Keratinocyte (primary cell): ENCODE measurements around the gene AANAT. TPM values are rescaled to one million over a fixed set of nuclear protein-coding genes. Genes with fewer than 3 reads are reported as not detected.

Source experiments
- DNase-seq: peaks from one replicate; pipeline ENCODE4 v3.0.0-alpha.2; 2011; ENCODE audit warnings: low read depth, missing footprints, low spot score
- FAIRE-seq: peaks from 2 replicates; lab custom pipeline; 2011; peaks lifted over from hg19 to GRCh38; lab: Jason Lieb, UNC
- H2AFZ ChIP-seq: 2 replicates; pipeline ENCODE4 v1.6.0; 2012; ENCODE audit warnings: low read length, control low read depth, inconsistent platforms; ENCODE audit not compliant: control insufficient read depth
- H3K27ac ChIP-seq: 2 replicates; pipeline ENCODE4 v1.5.1; 2011; ENCODE audit warnings: low read length; ENCODE audit not compliant: control insufficient read depth, insufficient read depth
- H3K27me3 ChIP-seq: 3 replicates; pipeline ENCODE4 v1.6.0; 2011; ENCODE audit warnings: low read length; ENCODE audit not compliant: control insufficient read depth, insufficient read depth; ENCODE audit errors: extremely low read depth
- H3K36me3 ChIP-seq, 2 experiments: 2 replicates in 1 of 2; 3 replicates in 1 of 2; pipeline ENCODE4 v1.5.1; 2011; ENCODE audit warnings: low read length in 2 of 2, mild to moderate bottlenecking in 1 of 2; ENCODE audit not compliant: control insufficient read depth in 2 of 2, insufficient read depth in 2 of 2; ENCODE audit errors: extremely low read depth in 1 of 2
- H3K4me1 ChIP-seq: 3 replicates; pipeline ENCODE4 v1.5.1; 2011; ENCODE audit warnings: low read length; ENCODE audit not compliant: control insufficient read depth, insufficient read depth; ENCODE audit errors: extremely low read depth
- H3K4me2 ChIP-seq: 3 replicates; pipeline ENCODE4 v1.6.0; 2011; ENCODE audit warnings: low read depth, low read length; ENCODE audit not compliant: control insufficient read depth, insufficient read depth; ENCODE audit errors: extremely low read depth
- H3K4me3 ChIP-seq, 3 experiments: fragments of 200-600 bp in 1 of 3; sonication (generic) in 1 of 3; 2 replicates in 2 of 3; 3 replicates in 1 of 3; pipeline ENCODE4 v1.5.1; 2011 to 2016; ENCODE audit warnings: low read length in 3 of 3, mild to moderate bottlenecking in 3 of 3, control low read depth in 2 of 3, inconsistent platforms in 1 of 3, low read depth in 1 of 3, mixed read lengths in 1 of 3, mixed run types in 1 of 3, moderate library complexity in 1 of 3; ENCODE audit not compliant: control insufficient read depth in 2 of 3, insufficient read depth in 2 of 3; ENCODE audit errors: extremely low read depth in 1 of 3
- H3K79me2 ChIP-seq: 2 replicates; pipeline ENCODE4 v1.6.0; 2012; ENCODE audit warnings: low read length; ENCODE audit not compliant: control insufficient read depth, insufficient read depth
- H3K9ac ChIP-seq: 3 replicates; pipeline ENCODE4 v1.6.0; 2011; ENCODE audit warnings: low read length; ENCODE audit not compliant: control insufficient read depth, insufficient read depth; ENCODE audit errors: extremely low read depth
- H3K9me1 ChIP-seq: 3 replicates; pipeline ENCODE4 v1.6.0; 2011; ENCODE audit warnings: low read length; ENCODE audit not compliant: control insufficient read depth, insufficient read depth; ENCODE audit errors: extremely low read depth
- H3K9me3 ChIP-seq: 2 replicates; pipeline ENCODE4 v1.5.1; 2012; ENCODE audit warnings: low read depth, low read length; ENCODE audit not compliant: control insufficient read depth
- H4K20me1 ChIP-seq: 3 replicates; pipeline ENCODE4 v1.6.0; 2011; ENCODE audit warnings: low read length; ENCODE audit not compliant: control insufficient read depth, insufficient read depth; ENCODE audit errors: extremely low read depth
- EZH2 ChIP-seq: IDR thresholded peaks from one replicate; pipeline ENCODE4 v1.6.1; 2012; ENCODE audit warnings: inconsistent platforms, mild to moderate bottlenecking, low read length, moderate library complexity
- dilution Hi-C: fragments of 300-500 bp; cut with MboI; formaldehyde crosslinking; loops from one replicate; pipeline ENCODE4 v1.7.0; 2020; ENCODE audit warnings: low sequenced_read_pairs; ENCODE audit not compliant: extremely low pct_ligation_motif_present
- polyA plus RNA-seq, 5 experiments: library from polyadenylated mRNA; depleted of rRNA in 3 of 5; stranded (reverse) in 3 of 5; stranded (forward) in 1 of 5; unstranded in 1 of 5; fragments of >200 nt; gene quantifications; 1 replicate in 1 of 5; 2 replicates in 3 of 5; 3 replicates in 1 of 5; pipeline versions ENCODE4 v1.2.1 to v1.2.3, GENCODE V29; 2011 to 2012; ENCODE audit warnings: missing spikeins in 2 of 5, low read depth in 1 of 5, low replicate concordance in 1 of 5
- TF ChIP-seq, protein P1 (sequence below), 3 experiments: IDR thresholded peaks in 1 of 3; conservative IDR thresholded peaks in 1 of 3; optimal IDR thresholded peaks in 1 of 3; 2 replicates in 2 of 3; 3 replicates in 1 of 3; pipeline versions ENCODE3 to v1.5.1; 2011; ENCODE audit warnings: low read length in 3 of 3, mild to moderate bottlenecking in 3 of 3, moderate library complexity in 2 of 3, control low read depth in 1 of 3, inconsistent platforms in 1 of 3; ENCODE audit not compliant: insufficient read depth in 2 of 3; ENCODE audit errors: extremely low read depth in 1 of 3

AANAT gene
- polyA plus RNA-seq, 1 donor (not counting 4 experiments of a cell fraction or from before 2014, with no cell fraction given): not detected

DNA sequence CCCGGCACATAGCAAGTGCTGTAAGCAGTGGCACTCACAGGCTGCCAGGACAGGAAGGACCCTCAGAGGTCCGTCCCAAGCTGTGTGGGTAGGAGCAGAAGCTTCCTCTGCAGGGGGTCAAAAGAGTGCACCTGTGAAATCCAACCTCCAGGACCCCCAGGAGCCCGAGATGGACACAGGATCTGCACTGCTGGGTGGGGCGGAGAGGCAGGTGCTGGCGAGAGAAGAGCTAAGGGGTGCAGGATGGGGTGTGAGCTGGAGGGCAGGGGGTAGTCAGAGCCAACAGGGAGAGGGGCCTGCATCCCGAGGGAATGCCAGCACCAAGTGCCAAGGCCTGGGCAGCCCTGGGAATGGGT, 650 bp upstream of the AANAT start:
- Histone ChIP-seq H3K4me1 (no peaks in the 10 kb centered on the region), H3K79me2 (no peaks in the 10 kb centered on the region), H2AFZ (no peak overlapping the region), H3K4me3 (no peak overlapping the region), H3K27ac (no peak overlapping the region), H3K4me2 (no peak overlapping the region), H4K20me1 (no peaks in the 10 kb centered on the region), H3K27me3 (peaks cover 9% of the 10 kb centered on the region), H3K36me3 (peaks cover 0 to 12% of the 10 kb centered on the region in 2 experiments), H3K9ac (no peak overlapping the region), H3K9me1 (no peaks in the 10 kb centered on the region), H3K9me3 (no peaks in the 10 kb centered on the region)
- dilution Hi-C loops: no loop called here
- FAIRE-seq (no peak), DNase-seq (no peak)
- TF ChIP-seq EZH2: no peak
- TF ChIP-seq, protein P1, sequence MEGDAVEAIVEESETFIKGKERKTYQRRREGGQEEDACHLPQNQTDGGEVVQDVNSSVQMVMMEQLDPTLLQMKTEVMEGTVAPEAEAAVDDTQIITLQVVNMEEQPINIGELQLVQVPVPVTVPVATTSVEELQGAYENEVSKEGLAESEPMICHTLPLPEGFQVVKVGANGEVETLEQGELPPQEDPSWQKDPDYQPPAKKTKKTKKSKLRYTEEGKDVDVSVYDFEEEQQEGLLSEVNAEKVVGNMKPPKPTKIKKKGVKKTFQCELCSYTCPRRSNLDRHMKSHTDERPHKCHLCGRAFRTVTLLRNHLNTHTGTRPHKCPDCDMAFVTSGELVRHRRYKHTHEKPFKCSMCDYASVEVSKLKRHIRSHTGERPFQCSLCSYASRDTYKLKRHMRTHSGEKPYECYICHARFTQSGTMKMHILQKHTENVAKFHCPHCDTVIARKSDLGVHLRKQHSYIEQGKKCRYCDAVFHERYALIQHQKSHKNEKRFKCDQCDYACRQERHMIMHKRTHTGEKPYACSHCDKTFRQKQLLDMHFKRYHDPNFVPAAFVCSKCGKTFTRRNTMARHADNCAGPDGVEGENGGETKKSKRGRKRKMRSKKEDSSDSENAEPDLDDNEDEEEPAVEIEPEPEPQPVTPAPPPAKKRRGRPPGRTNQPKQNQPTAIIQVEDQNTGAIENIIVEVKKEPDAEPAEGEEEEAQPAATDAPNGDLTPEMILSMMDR (optimal IDR thresholded peaks at IDR 0.05 in 1 of 3, IDR thresholded peaks at IDR 0.05 in 1 of 3, conservative IDR thresholded peaks at IDR 0.05 in 1 of 3; ENCODE audit: extremely low read depth in 1 of 3, insufficient read depth in 2 of 3, low read length in 3 of 3): no peak

DNA sequence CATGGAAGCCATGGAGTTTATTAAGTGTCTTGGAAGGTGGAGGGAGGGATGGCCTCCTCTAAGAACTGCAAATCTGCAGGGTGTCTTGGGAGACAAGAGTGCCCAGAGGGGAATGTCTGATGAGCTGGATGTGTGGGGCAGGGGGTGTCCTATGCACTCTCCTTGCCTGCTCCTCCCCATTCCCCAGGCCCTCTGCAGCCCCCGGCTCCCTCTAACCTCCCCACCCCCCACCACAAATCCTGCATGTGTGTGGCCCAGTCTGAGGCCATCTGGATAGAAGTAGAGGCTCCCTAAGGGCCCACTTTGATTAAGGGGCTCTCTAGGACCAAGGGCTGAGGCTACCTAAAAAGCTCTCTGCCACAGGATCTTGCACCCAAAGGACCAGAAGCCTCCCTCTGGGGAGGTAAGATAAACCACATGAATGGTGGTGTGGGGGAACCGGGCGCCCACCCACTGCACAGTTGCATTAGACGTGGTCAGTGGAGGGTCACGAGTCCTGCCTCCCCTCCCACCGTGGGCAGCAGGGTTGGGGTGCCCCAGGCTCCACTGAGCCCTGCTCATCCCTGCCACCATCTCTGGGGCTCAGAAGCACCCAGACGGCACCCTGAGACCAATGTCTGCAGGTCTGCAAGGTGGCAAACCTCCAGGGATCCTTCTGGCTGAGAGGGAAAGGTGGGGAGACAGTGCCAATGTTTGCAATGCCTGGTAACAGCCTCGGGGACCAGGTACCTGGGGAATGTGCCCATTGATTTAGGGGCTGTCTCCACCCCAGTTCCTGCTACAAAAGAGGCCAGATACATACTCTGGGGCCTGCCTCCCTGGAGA, 618 bp downstream of the AANAT start:
- TF ChIP-seq, protein P1 (optimal IDR thresholded peaks at IDR 0.05 in 1 of 3, IDR thresholded peaks at IDR 0.05 in 1 of 3, conservative IDR thresholded peaks at IDR 0.05 in 1 of 3; ENCODE audit: extremely low read depth in 1 of 3, insufficient read depth in 2 of 3, low read length in 3 of 3): no peak
- TF ChIP-seq EZH2: no peak
- dilution Hi-C loops: no loop called here
- H3K9me1 ChIP-seq: no peaks in the 10 kb centered on the region

More for the DNA sequence above, 618 bp downstream of the AANAT start:
- peaks cover 6 to 23% of the 10 kb centered on the region in 2 experiments for H3K36me3 ChIP-seq
- no peaks in the 10 kb centered on the region for H3K27me3 ChIP-seq
- no peaks in the 10 kb centered on the region for H4K20me1 ChIP-seq
- H3K4me3 ChIP-seq: no peak overlapping the region
- no peak overlapping the region for H2AFZ ChIP-seq
- DNase-seq (no peak), FAIRE-seq (no peak)
- no peak overlapping the region for H3K4me2 ChIP-seq
- no peak overlapping the region for H3K9ac ChIP-seq
- no peaks in the 10 kb centered on the region for H3K4me1 ChIP-seq
- no peaks in the 10 kb centered on the region for H3K79me2 ChIP-seq
- H3K27ac ChIP-seq: no peak overlapping the region
- no peaks in the 10 kb centered on the region for H3K9me3 ChIP-seq
